ENCODE data around the gene NEBL.

The NEBL gene

GRCh38 chr10:20846263-20846662 is 50.8 kb downstream of the NEBL start:
- no peak overlapping the region for H3K4me3 ChIP-seq
- no peaks in the 10 kb centered on the region for H3K27me3 ChIP-seq
- H3K27ac ChIP-seq = no peak overlapping the region
- H3K9ac ChIP-seq = no peak overlapping the region
- peaks cover 13% of the 10 kb centered on the region for H3K9me3 ChIP-seq
- H3K4me1 ChIP-seq = no peaks in the 10 kb centered on the region
- TF ChIP-seq Cebpa-rat (IDR thresholded peaks at IDR 0.05) = no peak
- H3K36me3 ChIP-seq = no peaks in the 10 kb centered on the region
- H4K20me1 ChIP-seq = no peaks in the 10 kb centered on the region
- no peak overlapping the region for H3K4me2 ChIP-seq

GRCh38 chr10:20841419-20841818 is 55.7 kb downstream of the NEBL start:
- H4K20me1 ChIP-seq = no peaks in the 10 kb centered on the region
- no peak overlapping the region for H3K4me3 ChIP-seq
- H3K27me3 ChIP-seq = no peaks in the 10 kb centered on the region
- no peak overlapping the region for H3K9ac ChIP-seq
- H3K27ac ChIP-seq = no peak overlapping the region
- no peak for TF ChIP-seq Cebpa-rat (IDR thresholded peaks at IDR 0.05)
- H3K36me3 ChIP-seq = no peaks in the 10 kb centered on the region
- H3K4me2 ChIP-seq = no peak overlapping the region
- peaks cover 6% of the 10 kb centered on the region for H3K9me3 ChIP-seq
- H3K4me1 ChIP-seq = no peaks in the 10 kb centered on the region

- no peaks in the 10 kb centered on the region for H3K27me3 ChIP-seq
- no peak for TF ChIP-seq Cebpa-rat (IDR thresholded peaks at IDR 0.05)
- H3K4me2 ChIP-seq = no peak overlapping the region
- no peaks in the 10 kb centered on the region for H3K36me3 ChIP-seq
- no peaks in the 10 kb centered on the region for H3K4me1 ChIP-seq
- no peak overlapping the region for H3K9ac ChIP-seq
- H3K4me3 ChIP-seq = no peak overlapping the region
- H3K27ac ChIP-seq = no peak overlapping the region
- H3K9me3 ChIP-seq = peaks cover 6% of the 10 kb centered on the region
- H4K20me1 ChIP-seq = no peaks in the 10 kb centered on the region
Measured at GRCh38 chr10:20839910-20840309, 57.2 kb downstream of the NEBL start.

GRCh38 chr10:20839141-20839540 is 58.0 kb downstream of the NEBL start:
- no peak for TF ChIP-seq Cebpa-rat (IDR thresholded peaks at IDR 0.05)
- H3K9me3 ChIP-seq = peaks cover 6% of the 10 kb centered on the region
- no peaks in the 10 kb centered on the region for H3K27me3 ChIP-seq

GRCh38 chr10:20836401-20836800 is 60.7 kb downstream of the NEBL start:
- no peak overlapping the region for H3K9ac ChIP-seq
- H3K27me3 ChIP-seq = no peaks in the 10 kb centered on the region
- no peaks in the 10 kb centered on the region for H3K4me1 ChIP-seq
- no peaks in the 10 kb centered on the region for H4K20me1 ChIP-seq
- H3K36me3 ChIP-seq = no peaks in the 10 kb centered on the region
- no peak overlapping the region for H3K4me3 ChIP-seq
- H3K27ac ChIP-seq = no peak overlapping the region
- TF ChIP-seq Cebpa-rat (IDR thresholded peaks at IDR 0.05) = no peak
- H3K9me3 ChIP-seq = peaks cover 6% of the 10 kb centered on the region
- no peak overlapping the region for H3K4me2 ChIP-seq

More at GRCh38 chr10:20839141-20839540, 58.0 kb downstream of the NEBL start:
- Histone ChIP-seq H4K20me1 (no peaks in the 10 kb centered on the region), H3K36me3 (no peaks in the 10 kb centered on the region), H3K4me1 (no peaks in the 10 kb centered on the region), H3K9ac (no peak overlapping the region), H3K27ac (no peak overlapping the region), H3K4me3 (no peak overlapping the region), H3K4me2 (no peak overlapping the region)

GRCh38 chr10:20835335-20835734 is 61.8 kb downstream of the NEBL start:
- H3K9ac ChIP-seq = no peak overlapping the region
- H4K20me1 ChIP-seq = no peaks in the 10 kb centered on the region
- no peaks in the 10 kb centered on the region for H3K36me3 ChIP-seq
- H3K9me3 ChIP-seq = peaks cover 6% of the 10 kb centered on the region
- no peaks in the 10 kb centered on the region for H3K4me1 ChIP-seq
- H3K27me3 ChIP-seq = no peaks in the 10 kb centered on the region
- no peak overlapping the region for H3K4me3 ChIP-seq
- no peak for TF ChIP-seq Cebpa-rat (IDR thresholded peaks at IDR 0.05)
- H3K27ac ChIP-seq = no peak overlapping the region
- no peak overlapping the region for H3K4me2 ChIP-seq

- no peak overlapping the region for H3K4me3 ChIP-seq
- TF ChIP-seq Cebpa-rat (IDR thresholded peaks at IDR 0.05) = no peak
- peaks cover 6% of the 10 kb centered on the region for H3K9me3 ChIP-seq
Measured at GRCh38 chr10:20834825-20835224, 62.3 kb downstream of the NEBL start.

GRCh38 chr10:20822825-20823224 is 74.3 kb downstream of the NEBL start:
- no peaks in the 10 kb centered on the region for H4K20me1 ChIP-seq
- H3K36me3 ChIP-seq = no peaks in the 10 kb centered on the region
- no peak overlapping the region for H3K27ac ChIP-seq
- no peaks in the 10 kb centered on the region for H3K4me1 ChIP-seq
- H3K9ac ChIP-seq = no peak overlapping the region
- no peak overlapping the region for H3K4me3 ChIP-seq
- H3K4me2 ChIP-seq = no peak overlapping the region
- H3K27me3 ChIP-seq = no peaks in the 10 kb centered on the region
- no peak for TF ChIP-seq Cebpa-rat (IDR thresholded peaks at IDR 0.05)
- no peaks in the 10 kb centered on the region for H3K9me3 ChIP-seq

More at GRCh38 chr10:20834825-20835224, 62.3 kb downstream of the NEBL start:
- Histone ChIP-seq H3K4me1 (no peaks in the 10 kb centered on the region), H3K27ac (no peak overlapping the region), H3K27me3 (no peaks in the 10 kb centered on the region), H3K4me2 (no peak overlapping the region), H3K36me3 (no peaks in the 10 kb centered on the region), H4K20me1 (no peaks in the 10 kb centered on the region), H3K9ac (no peak overlapping the region)

GRCh38 chr10:20817646-20818045 is 79.5 kb downstream of the NEBL start:
- Histone ChIP-seq H3K36me3 (no peaks in the 10 kb centered on the region), H3K4me1 (no peaks in the 10 kb centered on the region), H3K4me3 (no peak overlapping the region), H3K9ac (no peak overlapping the region), H4K20me1 (no peaks in the 10 kb centered on the region), H3K27me3 (no peaks in the 10 kb centered on the region), H3K9me3 (no peaks in the 10 kb centered on the region), H3K4me2 (no peak overlapping the region), H3K27ac (no peak overlapping the region)
- TF ChIP-seq Cebpa-rat (IDR thresholded peaks at IDR 0.05) = no peak

GRCh38 chr10:20817116-20817515 is 80.0 kb downstream of the NEBL start:
- no peak overlapping the region for H3K4me3 ChIP-seq
- TF ChIP-seq Cebpa-rat (IDR thresholded peaks at IDR 0.05) = no peak
- H3K27ac ChIP-seq = no peak overlapping the region
- H3K4me1 ChIP-seq = no peaks in the 10 kb centered on the region
- H3K9me3 ChIP-seq = no peaks in the 10 kb centered on the region
- H3K36me3 ChIP-seq = no peaks in the 10 kb centered on the region
- H4K20me1 ChIP-seq = no peaks in the 10 kb centered on the region
- H3K27me3 ChIP-seq = no peaks in the 10 kb centered on the region
- no peak overlapping the region for H3K4me2 ChIP-seq
- no peak overlapping the region for H3K9ac ChIP-seq

GRCh38 chr10:20814116-20814515 is 83.0 kb downstream of the NEBL start:
- no peak overlapping the region for H3K4me3 ChIP-seq
- no peak overlapping the region for H3K9ac ChIP-seq
- no peak for TF ChIP-seq Cebpa-rat (IDR thresholded peaks at IDR 0.05)
- H4K20me1 ChIP-seq = no peaks in the 10 kb centered on the region
- H3K9me3 ChIP-seq = no peaks in the 10 kb centered on the region
- H3K36me3 ChIP-seq = no peaks in the 10 kb centered on the region
- no peaks in the 10 kb centered on the region for H3K4me1 ChIP-seq
- H3K27me3 ChIP-seq = no peaks in the 10 kb centered on the region
- H3K27ac ChIP-seq = no peak overlapping the region
- H3K4me2 ChIP-seq = no peak overlapping the region
